Esophagus squamous epithelium (tissue), 4 donors: ENCODE measurements around the gene COA8.

Source experiments
- POLR2A ChIP-seq, 4 donors: fragments of 450-650 bp; IDR thresholded peaks; one replicate each; pipeline ENCODE4 v1.6.1; 2017; ENCODE audit warnings: antibody characterized with exemption in 4 of 4, mild to moderate bottlenecking in 4 of 4, moderate library complexity in 3 of 4
- TF ChIP-seq, protein P1 (sequence below), 6 experiments: fragments of 450-650 bp in 4 of 6; fragments of 200-600 bp in 2 of 6; sonication (generic) in 2 of 6; IDR thresholded peaks; one replicate each; pipeline ENCODE4 v1.5.1; 2016 to 2019; ENCODE audit warnings: antibody characterized with exemption in 6 of 6, mild to moderate bottlenecking in 4 of 6, moderate library complexity in 4 of 6

DNA sequence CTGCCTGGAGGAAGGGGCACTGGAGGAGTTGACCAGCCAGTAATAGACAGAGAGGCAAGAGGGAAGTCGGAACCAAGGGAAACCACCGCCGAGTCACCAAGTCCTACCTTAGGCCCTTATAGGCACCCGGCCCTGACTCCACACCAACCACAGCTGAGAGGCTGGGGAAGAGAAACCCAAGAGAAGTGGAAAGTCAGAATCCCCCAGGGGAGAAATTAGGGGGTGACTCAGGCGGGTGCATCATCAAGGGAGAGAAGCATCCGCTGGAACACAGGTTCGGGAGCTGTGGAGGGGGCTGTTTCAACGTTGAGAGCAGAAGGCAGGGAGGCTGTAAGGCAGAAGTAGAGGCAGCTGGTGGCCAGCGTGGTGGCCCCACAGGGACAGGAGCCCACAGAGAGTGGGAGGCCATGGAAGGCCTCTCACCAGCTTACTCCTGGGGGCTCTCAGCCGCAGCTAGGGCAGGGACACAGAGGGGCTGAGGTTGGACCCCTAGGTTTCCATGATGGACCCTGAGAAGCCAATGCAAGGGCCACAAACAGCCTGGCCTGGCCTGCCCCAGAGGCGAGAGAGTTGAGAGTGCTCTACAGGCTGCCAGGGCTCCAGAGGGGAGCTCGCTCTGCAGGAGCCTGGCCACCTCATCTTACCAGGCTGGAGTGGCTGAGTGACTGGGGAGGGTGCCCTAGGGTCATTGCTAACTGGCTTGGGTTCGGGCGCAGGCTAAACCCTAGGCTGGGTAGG, 35.2 kb upstream of the COA8 start:
- TF ChIP-seq, protein P1, sequence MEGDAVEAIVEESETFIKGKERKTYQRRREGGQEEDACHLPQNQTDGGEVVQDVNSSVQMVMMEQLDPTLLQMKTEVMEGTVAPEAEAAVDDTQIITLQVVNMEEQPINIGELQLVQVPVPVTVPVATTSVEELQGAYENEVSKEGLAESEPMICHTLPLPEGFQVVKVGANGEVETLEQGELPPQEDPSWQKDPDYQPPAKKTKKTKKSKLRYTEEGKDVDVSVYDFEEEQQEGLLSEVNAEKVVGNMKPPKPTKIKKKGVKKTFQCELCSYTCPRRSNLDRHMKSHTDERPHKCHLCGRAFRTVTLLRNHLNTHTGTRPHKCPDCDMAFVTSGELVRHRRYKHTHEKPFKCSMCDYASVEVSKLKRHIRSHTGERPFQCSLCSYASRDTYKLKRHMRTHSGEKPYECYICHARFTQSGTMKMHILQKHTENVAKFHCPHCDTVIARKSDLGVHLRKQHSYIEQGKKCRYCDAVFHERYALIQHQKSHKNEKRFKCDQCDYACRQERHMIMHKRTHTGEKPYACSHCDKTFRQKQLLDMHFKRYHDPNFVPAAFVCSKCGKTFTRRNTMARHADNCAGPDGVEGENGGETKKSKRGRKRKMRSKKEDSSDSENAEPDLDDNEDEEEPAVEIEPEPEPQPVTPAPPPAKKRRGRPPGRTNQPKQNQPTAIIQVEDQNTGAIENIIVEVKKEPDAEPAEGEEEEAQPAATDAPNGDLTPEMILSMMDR (IDR thresholded peaks at IDR 0.05), result no peak
- no peak for TF ChIP-seq POLR2A (IDR thresholded peaks at IDR 0.05)
